Bronchial epithelial cell (primary cell): Measurements from ENCODE around the gene TRA2A. TPM values are rescaled to one million over a fixed set of nuclear protein-coding genes. Genes with fewer than 3 reads are reported as not detected.

Experiments used
- DNase-seq: peaks from one replicate; pipeline ENCODE4 v3.0.0-alpha.2; 2010; ENCODE audit warnings: low read depth
- FAIRE-seq: peaks from 2 replicates; lab custom pipeline; 2011; peaks lifted over from hg19 to GRCh38; lab: Jason Lieb, UNC
- H3K27me3 ChIP-seq: 2 replicates; pipeline ENCODE4 v1.5.1; 2011; ENCODE audit warnings: low read length; ENCODE audit not compliant: control insufficient read depth, insufficient read depth
- H3K36me3 ChIP-seq: 2 replicates; pipeline ENCODE4 v1.5.1; 2011; ENCODE audit warnings: low read length; ENCODE audit not compliant: control insufficient read depth, insufficient read depth
- H3K4me3 ChIP-seq: 2 replicates; pipeline ENCODE4 v1.5.1; 2011; ENCODE audit warnings: mild to moderate bottlenecking, low read depth, low read length, control low read depth
- CTCF ChIP-seq: IDR thresholded peaks from 2 replicates; pipeline ENCODE4 v1.5.1; 2011; ENCODE audit warnings: mild to moderate bottlenecking, moderate library complexity, low read length, control low read depth, inconsistent platforms; ENCODE audit not compliant: insufficient read depth, severe bottlenecking
- total RNA-seq: library from RNA; depleted of rRNA; stranded (reverse); fragments of >200 nt; gene quantifications from 2 replicates; pipeline ENCODE4 v1.2.1, GENCODE V29; 2014

The TRA2A gene
- total RNA-seq, 1 donor from 2014 or later: 21.3 TPM

- no peak for FAIRE-seq
- DNase-seq: no peak
- no peak for TF ChIP-seq CTCF
- H3K27me3 ChIP-seq: peaks cover 8% of the 10 kb centered on the region
- H3K4me3 ChIP-seq: no peak overlapping the region
- no peaks in the 10 kb centered on the region for H3K36me3 ChIP-seq
Observed at GRCh38 chr7:23456093-23456492, 75.7 kb downstream of the TRA2A start.

- FAIRE-seq (no peak), DNase-seq (no peak)
- TF ChIP-seq CTCF: no peak
- Histone ChIP-seq H3K27me3 (peaks cover 6% of the 10 kb centered on the region), H3K36me3 (no peaks in the 10 kb centered on the region), H3K4me3 (no peak overlapping the region)
Observed at GRCh38 chr7:23454881-23455526, 76.8 kb downstream of the TRA2A start.

Other genes with a start within 250 kb of the TRA2A start
- 61.6 and 81.5 TPM in 2 replicates for gene MALSU1, start 232.6 kb downstream of the TRA2A start, total RNA-seq
- gene IGF2BP3, start 61.5 kb downstream of the TRA2A start, total RNA-seq: 4.6 and 12.4 TPM in 2 replicates
- gene CCDC126, start 65.4 kb upstream of the TRA2A start, total RNA-seq: 11.1 and 12.7 TPM in 2 replicates
- 2.6 and 5.0 TPM in 2 replicates for gene FAM221A, start 148.2 kb upstream of the TRA2A start, total RNA-seq
- under 0.01 and 0.26 TPM in 2 replicates for gene STK31, start 178.2 kb upstream of the TRA2A start, total RNA-seq